ENCODE data around the gene OSER1.

GRCh38 chr20:44153636-44154043 lies 56.9 kb downstream of the OSER1 start:
- TF ChIP-seq, protein P1, sequence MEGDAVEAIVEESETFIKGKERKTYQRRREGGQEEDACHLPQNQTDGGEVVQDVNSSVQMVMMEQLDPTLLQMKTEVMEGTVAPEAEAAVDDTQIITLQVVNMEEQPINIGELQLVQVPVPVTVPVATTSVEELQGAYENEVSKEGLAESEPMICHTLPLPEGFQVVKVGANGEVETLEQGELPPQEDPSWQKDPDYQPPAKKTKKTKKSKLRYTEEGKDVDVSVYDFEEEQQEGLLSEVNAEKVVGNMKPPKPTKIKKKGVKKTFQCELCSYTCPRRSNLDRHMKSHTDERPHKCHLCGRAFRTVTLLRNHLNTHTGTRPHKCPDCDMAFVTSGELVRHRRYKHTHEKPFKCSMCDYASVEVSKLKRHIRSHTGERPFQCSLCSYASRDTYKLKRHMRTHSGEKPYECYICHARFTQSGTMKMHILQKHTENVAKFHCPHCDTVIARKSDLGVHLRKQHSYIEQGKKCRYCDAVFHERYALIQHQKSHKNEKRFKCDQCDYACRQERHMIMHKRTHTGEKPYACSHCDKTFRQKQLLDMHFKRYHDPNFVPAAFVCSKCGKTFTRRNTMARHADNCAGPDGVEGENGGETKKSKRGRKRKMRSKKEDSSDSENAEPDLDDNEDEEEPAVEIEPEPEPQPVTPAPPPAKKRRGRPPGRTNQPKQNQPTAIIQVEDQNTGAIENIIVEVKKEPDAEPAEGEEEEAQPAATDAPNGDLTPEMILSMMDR (conservative IDR thresholded peaks at IDR 0.05; ENCODE audit: low read depth, low read length), result no peak
- no peak for TF ChIP-seq EZH2 (IDR thresholded peaks at IDR 0.05; ENCODE audit: borderline replicate concordance, low read depth, low read length, poor library complexity, severe bottlenecking)

All from A673 (cell line).